Activated CD8-positive, alpha-beta memory T cell treated with anti-CD3 and anti-CD28 coated beads, Interleukin-2, amount 50 U/mL, for 48 hours (primary cell): ENCODE data around the gene AADAC.
"Not testable (repeated sequence)": the region's sequence is repeated elsewhere in the genome, so short reads cannot be mapped to it uniquely, and the experiment has no call there.

ENCODE experiments used
- DNase-seq: peaks from one replicate; pipeline ENCODE4 v3.0.0-alpha.2; 2020

Gene AADAC

DNA sequence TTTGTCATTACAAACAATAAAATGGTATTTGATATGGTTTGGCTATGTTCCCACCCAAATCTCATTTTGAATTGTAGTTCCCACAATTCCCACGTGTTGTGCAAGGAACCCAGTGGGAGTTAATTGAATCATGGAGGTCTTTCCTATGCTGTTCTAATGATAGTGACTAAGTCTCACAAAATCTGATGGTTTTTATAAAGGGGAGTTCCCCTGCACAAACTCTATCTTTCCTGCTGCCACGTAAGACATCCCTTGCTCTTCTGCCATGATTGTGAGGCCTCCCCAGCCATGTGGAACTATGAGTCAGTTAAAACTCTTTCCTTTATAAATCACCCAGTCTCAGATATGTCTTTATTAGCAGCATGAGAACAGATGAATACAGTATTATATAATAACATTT lies 15.4 kb upstream of the AADAC start:
- no peak for DNase-seq

DNA sequence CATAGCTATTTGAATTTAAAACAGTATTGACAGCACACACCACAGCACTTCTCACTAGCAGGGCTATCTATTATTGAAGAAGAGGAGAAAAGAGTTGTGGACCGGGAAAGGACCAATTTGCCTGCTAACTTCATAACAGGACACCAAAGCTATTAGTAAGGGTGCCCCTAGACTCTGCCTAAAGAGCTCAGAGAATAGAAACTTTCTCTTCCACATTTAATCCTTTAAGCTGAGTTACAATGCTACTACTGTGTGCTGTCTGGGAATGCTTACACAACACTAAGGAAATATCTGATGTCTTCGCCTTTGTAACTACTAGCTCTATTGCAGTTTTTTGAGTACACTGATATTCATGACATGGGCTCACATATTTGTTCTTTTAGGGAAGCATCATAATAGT lies 13.5 kb upstream of the AADAC start:
- no peak for DNase-seq

DNA sequence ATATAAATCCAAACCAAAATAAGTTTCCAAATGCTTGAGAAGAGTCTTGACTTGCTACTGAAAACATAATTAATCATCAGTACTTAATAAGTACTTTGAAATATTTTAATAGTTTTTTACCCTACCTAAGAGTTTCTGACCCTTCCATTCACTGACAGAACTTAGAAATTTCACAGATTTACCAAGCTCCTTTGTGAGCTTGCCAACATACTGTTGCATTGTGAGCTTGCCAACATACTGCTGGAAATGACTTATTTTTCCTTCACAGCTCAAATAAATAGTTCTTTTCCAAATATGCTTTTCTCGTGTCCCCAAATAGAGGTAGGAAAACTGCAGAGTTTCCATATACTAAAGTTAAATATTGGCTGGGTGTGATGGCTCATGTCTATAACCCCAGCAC lies 9.6 kb upstream of the AADAC start:
- no peak for DNase-seq

DNA sequence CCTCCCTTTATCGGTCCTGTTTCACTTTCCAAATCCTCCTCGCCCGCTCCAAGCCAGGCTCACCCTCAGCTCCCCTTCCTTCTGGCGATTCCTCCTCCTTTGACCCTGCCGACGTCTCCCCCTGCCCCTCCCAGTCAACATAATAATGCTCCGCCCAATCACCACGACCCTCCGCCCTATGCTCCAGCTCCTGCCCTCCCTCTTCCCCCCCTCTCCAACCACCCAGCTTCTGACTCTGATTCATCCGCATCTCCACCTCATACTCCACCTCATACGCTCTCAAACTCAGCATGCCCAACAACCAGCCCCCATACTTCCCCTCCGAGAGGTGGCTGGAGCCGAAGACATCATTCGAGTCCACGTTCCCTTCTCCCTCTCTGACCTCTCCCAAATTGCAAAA lies 7.1 kb upstream of the AADAC start:
- DNase-seq: no peak

DNA sequence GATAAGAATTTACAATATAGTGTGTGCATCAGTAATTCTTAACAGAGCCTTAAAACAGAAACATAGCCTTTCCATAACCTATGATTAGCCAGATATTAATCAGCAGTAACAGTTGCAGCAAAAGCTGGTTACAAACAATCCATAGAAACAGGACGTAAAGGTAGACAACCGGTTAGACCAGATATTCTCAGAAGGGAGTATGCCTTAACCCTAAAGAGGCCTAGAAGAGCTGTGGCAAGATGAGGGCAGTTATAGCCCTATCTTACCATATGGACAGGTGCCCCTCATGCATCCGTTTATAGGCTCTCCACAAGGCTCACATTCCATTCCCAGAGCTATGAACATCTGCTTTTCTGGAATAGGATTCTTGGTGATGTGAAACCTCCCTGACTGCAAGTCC lies 5.0 kb upstream of the AADAC start:
- not testable (repeated sequence) for DNase-seq

DNA sequence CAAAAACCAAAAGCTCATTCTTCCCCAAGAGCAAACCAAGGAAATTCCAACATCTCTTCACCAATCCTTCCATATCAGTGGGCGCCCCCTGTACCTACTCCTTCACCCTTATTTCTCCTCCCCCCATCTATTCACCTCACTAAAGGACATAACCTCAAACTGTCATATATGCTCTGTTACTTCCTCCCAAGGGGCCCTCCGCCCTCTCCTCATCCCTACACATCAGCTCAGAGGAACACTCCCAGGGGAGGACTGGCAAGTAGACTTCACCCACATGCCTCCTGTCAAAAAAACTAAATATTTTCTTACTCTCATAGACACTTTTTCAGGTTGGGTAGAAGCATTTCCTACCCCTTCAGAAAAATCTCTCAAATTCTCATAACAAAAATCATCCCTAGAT lies 2.4 kb upstream of the AADAC start:
- no peak for DNase-seq

DNA sequence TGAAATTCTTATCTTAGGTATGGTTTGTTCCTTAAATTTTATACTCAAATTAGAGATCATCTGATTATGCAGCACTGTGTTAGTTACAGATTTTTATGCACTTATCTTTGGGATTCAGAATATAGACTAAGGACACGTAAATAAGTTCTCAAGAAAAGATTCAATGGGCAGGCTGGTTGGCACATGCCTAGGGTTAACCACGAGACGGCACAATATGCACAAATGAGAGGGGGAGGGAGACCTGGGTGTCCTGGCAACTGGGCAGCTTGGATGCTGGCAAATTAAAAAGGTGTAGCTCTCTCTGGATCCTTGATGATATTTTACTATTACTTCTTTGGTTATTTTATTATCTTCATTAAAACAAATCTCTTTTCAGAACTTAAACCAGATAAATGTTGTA lies 672 bp downstream of the AADAC start:
- DNase-seq: no peak

DNA sequence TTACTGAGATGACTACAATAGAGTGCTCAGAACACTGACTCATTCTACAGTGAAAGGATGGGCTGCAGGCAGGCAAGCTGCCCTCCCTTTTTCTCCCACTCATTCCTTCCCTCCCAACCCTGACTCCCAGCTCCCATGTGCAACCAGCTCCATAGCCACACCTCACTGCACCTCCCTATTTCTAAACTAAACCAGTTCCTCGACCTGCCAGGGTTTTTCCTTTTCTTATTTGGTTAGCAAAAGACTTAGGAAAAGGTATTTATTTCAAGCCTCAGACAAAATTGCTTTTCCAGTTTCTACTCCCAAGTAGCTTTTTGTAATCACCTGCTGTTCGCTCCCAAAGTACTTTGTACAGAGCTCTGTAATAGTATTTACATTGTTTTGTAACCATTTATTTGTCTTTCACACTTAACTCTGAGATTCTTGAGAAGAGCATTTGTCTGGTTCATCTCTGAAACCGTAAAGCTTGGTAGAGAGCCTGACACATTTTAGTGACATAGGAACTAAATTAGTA lies 2.2 kb downstream of the AADAC start:
- no peak for DNase-seq

DNA sequence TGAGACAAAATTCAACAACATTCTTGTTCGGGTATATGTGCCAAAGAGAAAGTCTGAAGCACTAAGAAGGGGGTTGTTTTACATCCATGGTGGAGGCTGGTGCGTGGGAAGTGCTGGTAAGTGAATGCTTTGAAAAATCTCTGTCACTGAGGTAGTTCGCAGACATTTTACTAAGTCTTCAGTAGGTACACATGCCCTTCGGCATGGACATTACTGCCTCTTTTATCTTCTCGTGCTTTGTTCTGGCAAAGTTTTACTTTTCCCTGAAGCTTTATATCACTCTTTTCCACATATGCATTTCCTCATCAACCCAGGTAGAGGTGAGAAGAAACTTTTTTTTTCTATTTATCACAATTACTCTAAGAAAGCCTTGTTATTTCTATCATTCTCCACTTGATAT lies 3.6 kb downstream of the AADAC start:
- DNase-seq: no peak

DNA sequence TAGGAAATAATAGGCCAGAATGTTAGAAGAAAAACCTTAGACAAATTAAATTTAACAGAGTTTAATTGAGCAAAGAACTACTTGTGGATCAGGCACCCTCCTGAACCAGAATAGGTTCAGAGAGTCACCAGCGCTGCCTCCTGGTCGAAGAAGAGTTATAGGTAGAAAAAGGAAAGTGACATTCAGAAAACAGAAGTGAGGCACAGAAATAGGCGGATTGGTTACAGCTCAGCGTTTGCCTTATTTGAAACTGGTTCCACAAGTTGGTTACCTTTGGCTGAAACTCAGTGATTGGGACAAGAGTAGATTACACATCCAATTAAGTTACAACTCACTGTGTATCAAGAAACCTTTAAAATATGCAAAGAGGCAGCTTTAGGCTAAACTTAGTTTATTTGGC lies 4.4 kb downstream of the AADAC start:
- no peak for DNase-seq

DNA sequence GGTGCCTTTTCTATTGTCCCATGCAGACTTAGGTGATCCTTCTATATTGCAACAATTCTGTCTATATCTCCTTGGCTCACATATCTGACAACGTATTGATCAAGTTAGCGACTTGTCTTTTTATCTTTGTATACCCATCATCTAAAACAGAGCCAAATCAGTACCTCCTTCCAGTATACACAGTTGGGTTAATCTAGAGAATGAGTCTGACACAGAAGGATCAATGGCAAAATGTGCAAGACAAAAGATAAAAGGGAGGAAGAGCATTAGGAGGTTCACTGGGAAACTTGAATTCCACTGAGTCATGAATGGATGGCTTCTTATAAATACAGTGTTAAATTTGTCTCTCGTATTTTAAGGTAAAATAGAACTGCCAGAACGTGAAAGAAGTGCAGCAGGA lies 6.0 kb downstream of the AADAC start:
- no peak for DNase-seq

DNA sequence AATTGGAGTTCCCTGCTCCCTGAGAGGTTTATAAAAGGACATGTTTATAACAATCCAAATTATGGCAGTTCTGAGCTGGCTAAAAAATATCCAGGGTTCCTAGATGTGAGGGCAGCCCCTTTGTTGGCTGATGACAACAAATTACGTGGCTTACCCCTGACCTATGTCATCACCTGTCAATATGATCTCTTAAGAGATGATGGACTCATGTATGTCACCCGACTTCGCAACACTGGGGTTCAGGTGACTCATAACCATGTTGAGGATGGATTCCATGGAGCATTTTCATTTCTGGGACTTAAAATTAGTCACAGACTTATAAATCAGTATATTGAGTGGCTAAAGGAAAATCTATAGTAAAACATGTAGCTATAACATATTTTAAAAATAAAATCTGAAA lies 13.9 kb downstream of the AADAC start:
- DNase-seq: no peak

DNA sequence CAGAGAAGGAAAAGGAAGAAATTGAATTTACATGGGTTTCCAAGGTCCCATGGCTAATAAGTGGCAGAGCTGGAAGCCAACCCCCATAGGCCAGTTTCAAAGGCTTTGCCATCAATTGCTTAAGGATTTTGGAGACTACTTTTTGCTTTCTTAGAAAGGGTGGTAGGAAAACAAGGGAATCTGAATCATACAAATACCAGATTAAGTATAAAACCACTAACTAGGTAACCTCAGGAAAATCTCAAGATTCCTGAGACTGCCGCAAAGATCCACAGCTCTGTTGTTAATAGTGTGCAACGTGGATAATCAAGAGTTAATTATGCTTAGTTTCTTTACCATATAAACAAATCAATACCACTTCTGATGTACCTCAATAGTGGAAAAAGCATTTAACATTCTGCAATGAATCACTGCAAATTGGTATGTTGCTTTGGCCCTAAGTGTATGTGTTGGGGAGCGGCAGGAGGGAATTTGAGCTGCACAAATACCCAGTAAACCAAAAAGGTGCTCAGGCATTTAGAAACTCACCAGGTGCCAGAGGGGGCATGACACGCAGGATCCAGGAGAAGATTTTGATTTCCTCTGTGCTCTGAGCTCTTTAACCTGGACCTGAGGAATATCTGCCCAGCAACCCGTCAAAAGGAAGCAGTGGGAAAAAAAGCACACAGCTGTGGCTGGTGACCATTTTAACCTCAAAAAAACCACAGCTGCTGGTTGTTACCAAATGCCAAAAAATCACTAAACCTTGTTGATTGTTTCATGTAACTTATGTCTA lies 22.0 kb downstream of the AADAC start:
- no peak for DNase-seq

DNA sequence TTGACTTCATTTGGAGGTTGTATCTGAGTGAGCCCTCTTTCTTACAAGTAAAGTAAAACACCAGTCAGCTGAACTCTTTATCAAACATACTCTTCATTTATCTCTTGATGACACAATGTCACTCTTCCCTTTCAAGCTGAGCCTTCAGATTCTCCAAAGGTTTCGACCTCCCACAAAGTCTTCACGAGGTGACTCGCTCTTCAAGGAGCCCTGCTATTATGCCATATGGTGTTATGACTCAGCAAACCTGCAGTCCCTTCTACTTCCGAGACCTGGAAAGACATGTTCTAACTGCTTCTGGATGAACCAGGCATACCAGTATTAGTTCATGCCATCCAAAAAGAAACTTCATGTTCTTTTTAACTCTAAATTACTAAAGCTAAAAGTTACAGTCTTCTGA lies 23.1 kb downstream of the AADAC start:
- DNase-seq: no peak

DNA sequence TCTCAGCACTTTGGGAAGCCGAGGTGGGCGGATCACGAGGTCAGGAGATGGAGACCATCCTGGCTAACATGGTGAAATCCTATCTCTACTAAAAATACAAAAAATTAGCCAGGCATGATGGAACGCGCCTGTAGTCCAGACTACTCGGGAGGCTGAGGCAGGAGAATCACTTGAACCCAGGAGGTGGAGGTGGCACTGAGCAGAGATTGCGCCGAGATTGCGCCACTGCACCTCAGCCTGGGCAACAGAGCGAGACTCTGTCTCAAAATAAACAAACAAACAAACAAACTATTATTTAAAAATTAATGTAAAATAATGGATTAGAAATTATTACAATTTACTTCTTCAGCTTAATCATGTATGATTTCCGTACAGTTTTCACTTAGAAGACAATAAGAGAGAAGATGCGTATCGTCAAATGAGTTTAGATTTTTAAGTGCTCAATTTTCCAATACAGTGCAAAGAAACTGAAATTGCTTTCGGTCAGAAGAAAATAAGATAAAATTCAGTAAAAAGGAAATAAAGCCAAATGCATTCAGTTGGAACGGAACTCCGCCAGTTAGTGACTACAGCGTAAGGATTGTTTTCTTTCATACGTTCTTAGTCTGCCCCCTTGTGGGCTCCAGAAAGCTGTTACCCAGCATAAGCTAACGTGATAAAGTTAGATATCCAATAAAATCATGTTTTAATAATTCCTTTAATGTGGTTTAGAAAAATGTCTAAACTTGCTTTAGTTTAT lies 24.8 kb downstream of the AADAC start:
- no peak for DNase-seq

DNA sequence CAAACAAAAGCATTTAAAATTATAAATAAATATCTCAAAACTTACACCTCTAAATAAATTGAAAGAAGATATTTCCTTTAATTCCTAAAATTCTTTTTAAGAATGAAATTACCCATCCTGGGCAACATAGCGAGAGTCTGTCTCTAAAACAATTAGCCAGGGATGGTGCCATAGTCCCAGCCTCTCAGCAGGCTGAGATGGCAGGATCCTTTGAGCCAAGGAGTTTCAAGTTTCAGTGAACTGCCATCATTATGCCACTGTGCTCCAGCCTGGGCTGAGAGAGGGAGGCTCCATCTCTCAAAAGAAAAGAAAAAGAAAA lies 25.4 kb downstream of the AADAC start:
- DNase-seq: no peak

DNA sequence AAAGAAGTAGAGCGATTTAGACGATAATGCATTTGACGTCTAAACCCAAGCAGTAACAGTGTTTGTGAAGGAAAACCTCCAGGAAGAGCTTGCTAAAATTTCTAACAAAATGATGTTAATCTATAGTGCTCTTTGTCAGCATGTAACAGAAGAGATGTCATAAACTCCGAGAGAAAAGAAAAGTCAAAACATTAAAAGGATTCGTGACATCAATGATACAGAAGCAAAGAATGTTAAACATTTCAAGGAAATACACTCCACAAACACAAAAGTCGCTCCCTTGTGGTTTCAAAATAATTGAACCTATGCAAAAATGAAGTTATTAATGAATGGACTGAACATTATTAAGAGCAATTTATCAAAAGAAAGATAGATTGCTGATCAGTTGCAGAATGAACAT lies 27.9 kb downstream of the AADAC start:
- no peak for DNase-seq

DNA sequence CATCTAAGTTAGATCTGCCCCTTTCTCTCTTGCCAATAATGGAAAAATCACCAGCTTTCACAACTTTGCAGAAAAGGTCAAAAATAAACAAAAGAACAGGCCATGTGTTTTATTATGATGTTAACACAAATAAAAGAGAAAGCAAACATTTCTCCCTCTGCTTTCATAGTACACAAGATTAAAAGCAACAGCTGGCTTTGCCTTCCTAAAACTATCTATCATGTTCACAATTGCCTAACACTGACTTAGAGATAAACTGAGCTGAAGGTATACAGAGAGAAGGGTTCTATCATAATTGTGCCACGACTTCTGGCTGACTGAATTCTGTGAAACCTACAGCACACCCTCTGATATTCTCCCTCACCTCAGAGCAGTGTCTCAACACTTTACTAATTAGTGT lies 29.4 kb downstream of the AADAC start:
- DNase-seq: no peak

DNA sequence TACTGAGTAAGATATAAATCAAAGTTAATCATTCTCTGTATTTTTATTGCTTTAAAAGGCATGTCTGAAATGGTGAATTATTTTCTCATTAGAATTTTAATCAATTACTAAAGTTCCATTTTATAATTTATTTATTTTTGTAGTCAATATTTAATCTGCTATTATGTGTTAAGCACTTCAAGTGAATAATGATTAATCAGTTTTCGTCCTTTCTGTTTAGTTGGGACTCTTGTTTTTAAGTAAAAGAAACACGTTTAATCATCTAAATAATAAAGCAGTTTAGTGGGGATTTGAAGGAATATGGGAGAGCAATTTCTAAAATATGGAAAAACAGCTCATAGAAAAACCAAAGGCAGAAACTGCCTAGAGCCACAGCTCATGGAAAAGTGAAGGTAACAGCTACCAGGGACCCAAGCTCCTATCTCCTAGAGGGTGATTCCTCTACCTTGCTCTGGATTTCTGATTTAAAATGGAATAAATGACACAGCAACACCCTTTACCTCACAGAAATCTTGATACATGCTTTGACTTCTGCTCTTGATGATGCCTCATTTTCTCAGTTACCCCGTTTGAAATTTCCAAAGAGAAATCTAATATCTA lies 31.5 kb downstream of the AADAC start:
- no peak for DNase-seq

DNA sequence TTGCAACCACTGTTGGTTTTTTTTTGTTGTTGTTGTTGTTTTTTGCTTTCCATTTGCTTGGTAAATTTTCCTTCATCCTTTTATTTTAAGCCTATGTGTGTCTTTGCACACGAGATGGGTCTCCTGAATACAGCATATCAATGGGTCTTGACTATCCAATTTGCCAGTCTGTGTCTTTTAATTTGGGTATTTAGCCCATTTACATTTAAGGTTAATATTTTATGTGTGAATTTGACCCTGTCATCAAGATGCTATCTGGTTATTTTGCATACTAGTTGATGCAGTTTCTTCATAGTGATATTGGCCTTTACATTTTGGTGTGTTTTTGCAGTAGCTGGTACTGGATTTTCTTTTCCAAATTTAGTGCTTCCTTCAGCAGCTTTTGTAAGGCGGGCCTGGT lies 36.1 kb downstream of the AADAC start:
- not testable (repeated sequence) for DNase-seq

DNA sequence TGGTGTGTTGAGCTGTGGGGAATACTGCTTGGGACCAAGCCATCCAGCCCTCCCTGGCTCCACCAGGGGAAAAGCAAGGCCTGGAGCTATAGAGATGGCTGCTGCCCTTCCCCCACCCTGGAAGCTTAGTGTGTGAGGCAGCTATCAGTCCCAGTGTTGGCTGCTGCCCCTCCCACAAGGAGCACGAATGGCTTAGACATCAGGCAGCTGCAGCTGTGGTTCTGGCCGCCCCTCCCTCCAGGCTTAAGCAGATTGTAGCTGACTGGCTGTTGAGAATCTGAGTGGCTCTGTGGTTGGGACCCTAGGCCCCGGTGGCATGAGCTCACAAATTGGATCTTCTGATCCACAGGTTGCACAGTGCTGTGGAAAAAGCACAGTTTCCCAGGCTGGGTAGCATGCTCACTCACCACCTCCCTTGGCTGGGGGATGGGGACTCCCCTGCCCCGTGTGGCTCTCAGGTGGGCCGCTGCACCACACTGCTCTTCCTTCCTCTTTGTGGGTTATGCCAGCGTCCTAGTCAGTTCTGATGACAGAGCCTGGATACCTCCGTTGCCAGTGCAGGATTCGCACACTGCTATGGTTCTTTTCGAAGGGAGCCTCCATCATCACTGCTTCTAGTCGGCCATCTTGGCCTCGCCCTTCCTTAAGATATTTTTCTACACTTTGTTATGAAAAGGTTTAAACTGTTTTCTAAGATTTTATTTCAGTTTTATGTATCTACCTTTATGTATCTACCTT lies 38.3 kb downstream of the AADAC start:
- no peak for DNase-seq

DNA sequence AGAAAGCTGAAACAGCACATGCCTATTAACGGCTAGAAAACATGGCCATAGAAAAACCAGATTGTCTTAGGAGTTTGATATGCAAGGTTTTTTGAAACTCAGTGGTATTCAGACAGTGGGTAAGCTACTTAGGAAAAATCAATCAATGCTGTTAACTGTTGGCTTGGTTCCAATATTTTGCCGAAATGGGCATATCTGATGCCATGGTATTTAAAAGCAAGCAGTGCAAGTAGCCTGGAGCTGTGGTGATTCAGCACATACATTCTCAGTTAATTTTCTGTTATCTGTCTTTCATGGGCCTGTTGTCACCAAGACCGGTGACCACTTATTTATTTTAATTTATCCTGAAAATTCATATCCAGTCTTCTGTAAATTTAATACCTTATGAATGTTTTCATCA lies 42.2 kb downstream of the AADAC start:
- DNase-seq: no peak

DNA sequence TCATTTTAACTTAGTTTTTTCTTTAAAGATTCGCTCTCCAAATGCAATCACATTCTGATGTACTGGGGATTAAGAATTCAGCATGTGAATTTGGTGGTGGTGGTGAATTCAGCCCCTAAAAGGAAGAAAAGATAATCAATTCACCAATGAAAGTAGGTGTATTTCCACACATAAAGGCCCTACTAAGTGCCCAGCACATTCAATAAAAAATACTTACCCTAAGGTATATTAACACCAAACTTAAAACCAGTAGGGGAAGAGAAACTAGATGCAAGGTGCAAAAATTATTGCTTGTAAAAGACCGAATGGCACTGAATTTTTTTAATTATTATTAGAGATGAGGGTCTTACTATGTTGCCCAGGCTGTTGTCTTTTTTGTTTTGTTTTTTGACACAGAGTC lies 42.7 kb downstream of the AADAC start:
- no peak for DNase-seq

DNA sequence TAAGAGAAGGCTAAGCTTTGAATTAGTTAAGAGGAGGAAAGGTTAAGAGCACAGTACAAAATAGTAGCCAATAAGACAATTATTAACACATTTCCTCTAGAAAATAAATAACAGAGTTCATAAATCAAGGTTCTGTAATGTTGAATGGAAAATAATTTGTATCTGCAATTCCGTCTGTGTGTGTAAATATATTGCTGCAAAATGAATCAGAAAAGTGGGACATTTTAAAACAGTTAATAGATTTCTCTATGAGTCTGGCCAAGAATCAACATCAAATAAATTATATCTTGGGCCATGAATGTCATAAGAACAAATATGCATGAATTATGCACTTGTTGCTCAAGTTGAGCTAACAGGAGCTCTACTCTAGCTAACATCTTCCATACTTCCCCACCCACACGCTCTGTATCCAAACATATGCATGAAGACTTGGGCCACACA lies 45.3 kb downstream of the AADAC start:
- no peak for DNase-seq
